22Rv1 (cell line): ENCODE measurements around the gene TRIP12.

Source experiments
- CTCF ChIP-seq: fragments of 450-650 bp; IDR thresholded peaks from 2 replicates; pipeline ENCODE4 v1.5.1; 2017; ENCODE audit warnings: mild to moderate bottlenecking
- ZFX ChIP-seq: fragments of 450-650 bp; IDR thresholded peaks from 2 replicates; pipeline ENCODE4 v1.6.1; 2017; ENCODE audit warnings: antibody characterized with exemption, borderline replicate concordance

GRCh38 chr2:229884775-229885699 lies 36.8 kb downstream of the TRIP12 start:
- no peak for TF ChIP-seq CTCF
- no peak for TF ChIP-seq ZFX
